Keratinocyte (primary cell): ENCODE measurements around the gene CD63. TPM values are rescaled to one million over a fixed set of nuclear protein-coding genes. Genes with fewer than 3 reads are reported as not detected.
"Not testable (repeated sequence)": the region's sequence is repeated elsewhere in the genome, so short reads cannot be mapped to it uniquely, and the experiment has no call there.

Source experiments
- DNase-seq: peaks from one replicate; pipeline ENCODE4 v3.0.0-alpha.2; 2011; ENCODE audit warnings: low read depth, missing footprints, low spot score
- FAIRE-seq: peaks from 2 replicates; lab custom pipeline; 2011; peaks lifted over from hg19 to GRCh38; lab: Jason Lieb, UNC
- H2AFZ ChIP-seq: 2 replicates; pipeline ENCODE4 v1.6.0; 2012; ENCODE audit warnings: low read length, control low read depth, inconsistent platforms; ENCODE audit not compliant: control insufficient read depth
- H3K27ac ChIP-seq: 2 replicates; pipeline ENCODE4 v1.5.1; 2011; ENCODE audit warnings: low read length; ENCODE audit not compliant: control insufficient read depth, insufficient read depth
- H3K27me3 ChIP-seq: 3 replicates; pipeline ENCODE4 v1.6.0; 2011; ENCODE audit warnings: low read length; ENCODE audit not compliant: control insufficient read depth, insufficient read depth; ENCODE audit errors: extremely low read depth
- H3K36me3 ChIP-seq, 2 experiments: 2 replicates in 1 of 2; 3 replicates in 1 of 2; pipeline ENCODE4 v1.5.1; 2011; ENCODE audit warnings: low read length in 2 of 2, mild to moderate bottlenecking in 1 of 2; ENCODE audit not compliant: control insufficient read depth in 2 of 2, insufficient read depth in 2 of 2; ENCODE audit errors: extremely low read depth in 1 of 2
- H3K4me1 ChIP-seq: 3 replicates; pipeline ENCODE4 v1.5.1; 2011; ENCODE audit warnings: low read length; ENCODE audit not compliant: control insufficient read depth, insufficient read depth; ENCODE audit errors: extremely low read depth
- H3K4me2 ChIP-seq: 3 replicates; pipeline ENCODE4 v1.6.0; 2011; ENCODE audit warnings: low read depth, low read length; ENCODE audit not compliant: control insufficient read depth, insufficient read depth; ENCODE audit errors: extremely low read depth
- H3K4me3 ChIP-seq, 3 experiments: fragments of 200-600 bp in 1 of 3; sonication (generic) in 1 of 3; 2 replicates in 2 of 3; 3 replicates in 1 of 3; pipeline ENCODE4 v1.5.1; 2011 to 2016; ENCODE audit warnings: low read length in 3 of 3, mild to moderate bottlenecking in 3 of 3, control low read depth in 2 of 3, inconsistent platforms in 1 of 3, low read depth in 1 of 3, mixed read lengths in 1 of 3, mixed run types in 1 of 3, moderate library complexity in 1 of 3; ENCODE audit not compliant: control insufficient read depth in 2 of 3, insufficient read depth in 2 of 3; ENCODE audit errors: extremely low read depth in 1 of 3
- H3K79me2 ChIP-seq: 2 replicates; pipeline ENCODE4 v1.6.0; 2012; ENCODE audit warnings: low read length; ENCODE audit not compliant: control insufficient read depth, insufficient read depth
- H3K9ac ChIP-seq: 3 replicates; pipeline ENCODE4 v1.6.0; 2011; ENCODE audit warnings: low read length; ENCODE audit not compliant: control insufficient read depth, insufficient read depth; ENCODE audit errors: extremely low read depth
- H3K9me1 ChIP-seq: 3 replicates; pipeline ENCODE4 v1.6.0; 2011; ENCODE audit warnings: low read length; ENCODE audit not compliant: control insufficient read depth, insufficient read depth; ENCODE audit errors: extremely low read depth
- H3K9me3 ChIP-seq: 2 replicates; pipeline ENCODE4 v1.5.1; 2012; ENCODE audit warnings: low read depth, low read length; ENCODE audit not compliant: control insufficient read depth
- H4K20me1 ChIP-seq: 3 replicates; pipeline ENCODE4 v1.6.0; 2011; ENCODE audit warnings: low read length; ENCODE audit not compliant: control insufficient read depth, insufficient read depth; ENCODE audit errors: extremely low read depth
- EZH2 ChIP-seq: IDR thresholded peaks from one replicate; pipeline ENCODE4 v1.6.1; 2012; ENCODE audit warnings: inconsistent platforms, mild to moderate bottlenecking, low read length, moderate library complexity
- dilution Hi-C: fragments of 300-500 bp; cut with MboI; formaldehyde crosslinking; loops from one replicate; pipeline ENCODE4 v1.7.0; 2020; ENCODE audit warnings: low sequenced_read_pairs; ENCODE audit not compliant: extremely low pct_ligation_motif_present
- polyA plus RNA-seq, 5 experiments: library from polyadenylated mRNA; depleted of rRNA in 3 of 5; stranded (reverse) in 3 of 5; stranded (forward) in 1 of 5; unstranded in 1 of 5; fragments of >200 nt; gene quantifications; 1 replicate in 1 of 5; 2 replicates in 3 of 5; 3 replicates in 1 of 5; pipeline versions ENCODE4 v1.2.1 to v1.2.3, GENCODE V29; 2011 to 2012; ENCODE audit warnings: missing spikeins in 2 of 5, low read depth in 1 of 5, low replicate concordance in 1 of 5
- TF ChIP-seq, protein P1 (sequence below), 3 experiments: IDR thresholded peaks in 1 of 3; conservative IDR thresholded peaks in 1 of 3; optimal IDR thresholded peaks in 1 of 3; 2 replicates in 2 of 3; 3 replicates in 1 of 3; pipeline versions ENCODE3 to v1.5.1; 2011; ENCODE audit warnings: low read length in 3 of 3, mild to moderate bottlenecking in 3 of 3, moderate library complexity in 2 of 3, control low read depth in 1 of 3, inconsistent platforms in 1 of 3; ENCODE audit not compliant: insufficient read depth in 2 of 3; ENCODE audit errors: extremely low read depth in 1 of 3

Gene CD63
- polyA plus RNA-seq, 1 donor (not counting 4 experiments of a cell fraction or from before 2014, with no cell fraction given): 749 TPM

DNA sequence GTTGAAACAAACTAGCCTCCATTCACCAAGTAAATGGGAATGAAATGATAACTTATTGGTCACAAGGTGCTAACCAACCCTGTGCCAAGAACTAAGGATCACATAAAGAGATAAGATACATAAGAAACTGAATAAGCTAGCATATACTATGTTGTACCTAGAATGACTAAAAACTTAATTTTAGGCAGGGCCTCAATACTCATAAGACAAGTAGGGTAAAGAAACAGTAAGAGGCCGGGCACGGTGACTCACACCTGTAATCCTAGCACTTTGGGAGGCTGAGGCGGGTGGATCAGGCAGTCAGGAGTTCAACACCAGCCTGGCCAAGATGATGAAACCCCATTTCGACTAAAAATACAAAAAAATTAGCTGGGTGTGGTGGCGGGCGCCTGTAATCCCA lies 31.9 kb upstream of the CD63 start:
- Histone ChIP-seq H3K9me1 (no peaks in the 10 kb centered on the region), H3K27me3 (no peaks in the 10 kb centered on the region), H3K4me1 (no peaks in the 10 kb centered on the region), H3K4me3 (no peak overlapping the region), H3K9me3 (no peaks in the 10 kb centered on the region), H3K79me2 (peaks cover 3% of the 10 kb centered on the region), H3K9ac (no peak overlapping the region), H4K20me1 (no peaks in the 10 kb centered on the region), H3K36me3 (peaks cover 11 to 17% of the 10 kb centered on the region in 2 experiments), H3K4me2 (no peak overlapping the region), H3K27ac (no peak overlapping the region), H2AFZ (no peak overlapping the region)
- DNase-seq (no peak), FAIRE-seq (no peak)
- TF ChIP-seq EZH2: no peak
- TF ChIP-seq, protein P1, sequence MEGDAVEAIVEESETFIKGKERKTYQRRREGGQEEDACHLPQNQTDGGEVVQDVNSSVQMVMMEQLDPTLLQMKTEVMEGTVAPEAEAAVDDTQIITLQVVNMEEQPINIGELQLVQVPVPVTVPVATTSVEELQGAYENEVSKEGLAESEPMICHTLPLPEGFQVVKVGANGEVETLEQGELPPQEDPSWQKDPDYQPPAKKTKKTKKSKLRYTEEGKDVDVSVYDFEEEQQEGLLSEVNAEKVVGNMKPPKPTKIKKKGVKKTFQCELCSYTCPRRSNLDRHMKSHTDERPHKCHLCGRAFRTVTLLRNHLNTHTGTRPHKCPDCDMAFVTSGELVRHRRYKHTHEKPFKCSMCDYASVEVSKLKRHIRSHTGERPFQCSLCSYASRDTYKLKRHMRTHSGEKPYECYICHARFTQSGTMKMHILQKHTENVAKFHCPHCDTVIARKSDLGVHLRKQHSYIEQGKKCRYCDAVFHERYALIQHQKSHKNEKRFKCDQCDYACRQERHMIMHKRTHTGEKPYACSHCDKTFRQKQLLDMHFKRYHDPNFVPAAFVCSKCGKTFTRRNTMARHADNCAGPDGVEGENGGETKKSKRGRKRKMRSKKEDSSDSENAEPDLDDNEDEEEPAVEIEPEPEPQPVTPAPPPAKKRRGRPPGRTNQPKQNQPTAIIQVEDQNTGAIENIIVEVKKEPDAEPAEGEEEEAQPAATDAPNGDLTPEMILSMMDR (optimal IDR thresholded peaks at IDR 0.05 in 1 of 3, IDR thresholded peaks at IDR 0.05 in 1 of 3, conservative IDR thresholded peaks at IDR 0.05 in 1 of 3; ENCODE audit: extremely low read depth in 1 of 3, insufficient read depth in 2 of 3, low read length in 3 of 3): no peak
- dilution Hi-C loops: no loop called here

DNA sequence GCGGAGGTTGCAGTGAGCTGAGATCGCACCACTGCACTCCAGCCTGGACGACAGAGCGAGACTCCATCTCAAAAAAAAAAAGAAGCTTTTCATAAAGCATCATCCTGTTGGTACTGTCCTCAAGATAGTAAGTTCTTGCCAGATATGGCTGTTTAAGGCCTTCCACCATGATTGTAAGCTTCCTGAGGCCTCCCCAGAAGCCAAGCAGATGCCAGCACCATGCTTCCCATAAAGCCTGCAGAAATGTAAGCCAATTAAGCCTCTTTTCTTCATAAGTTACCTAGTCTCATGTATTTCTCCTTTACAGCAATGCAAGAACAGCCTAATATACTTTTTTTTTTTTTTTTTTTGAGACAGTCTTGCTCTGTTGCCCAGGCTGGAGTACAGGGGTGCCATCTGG lies 29.8 kb upstream of the CD63 start:
- DNase-seq, H3K79me2 ChIP-seq, H4K20me1 ChIP-seq, H3K4me2 ChIP-seq, H3K9ac ChIP-seq, H3K9me1 ChIP-seq, H2AFZ ChIP-seq, FAIRE-seq, dilution Hi-C loops, H3K4me3 ChIP-seq, H3K27me3 ChIP-seq, H3K4me1 ChIP-seq, H3K9me3 ChIP-seq, H3K27ac ChIP-seq: not testable (repeated sequence)
- peaks cover 14 to 23% of the 10 kb centered on the region in 2 experiments for H3K36me3 ChIP-seq

DNA sequence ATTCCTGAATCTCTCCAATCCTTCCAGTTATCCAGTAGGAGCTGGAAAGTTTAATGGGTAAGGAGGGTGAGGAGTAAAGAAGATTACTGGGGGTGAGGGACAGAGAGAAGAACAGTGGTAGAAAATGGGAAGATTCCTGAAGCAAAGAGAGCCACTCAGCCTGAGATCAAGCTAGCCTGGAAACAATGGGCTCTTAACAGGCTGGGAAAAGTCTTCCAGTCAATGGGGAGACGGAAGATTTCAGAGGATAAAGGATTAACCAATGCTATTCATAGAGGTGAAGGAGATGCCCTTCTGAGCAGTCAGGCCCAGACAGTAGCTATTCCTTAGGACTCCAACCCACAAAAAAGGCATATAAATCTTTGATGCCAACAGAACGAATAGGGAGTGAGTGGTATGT lies 28.9 kb upstream of the CD63 start:
- no peaks in the 10 kb centered on the region for H3K9me1 ChIP-seq
- dilution Hi-C loops: no loop called here
- no peaks in the 10 kb centered on the region for H4K20me1 ChIP-seq
- H3K4me3 ChIP-seq: no peak overlapping the region
- no peak overlapping the region for H3K9ac ChIP-seq
- H3K4me1 ChIP-seq: no peaks in the 10 kb centered on the region
- no peak overlapping the region for H2AFZ ChIP-seq
- TF ChIP-seq, protein P1 (optimal IDR thresholded peaks at IDR 0.05 in 1 of 3, IDR thresholded peaks at IDR 0.05 in 1 of 3, conservative IDR thresholded peaks at IDR 0.05 in 1 of 3; ENCODE audit: extremely low read depth in 1 of 3, insufficient read depth in 2 of 3, low read length in 3 of 3): no peak
- TF ChIP-seq EZH2: no peak
- no peaks in the 10 kb centered on the region for H3K79me2 ChIP-seq
- DNase-seq (no peak), FAIRE-seq (no peak)
- peaks cover 18 to 24% of the 10 kb centered on the region in 2 experiments for H3K36me3 ChIP-seq
- H3K27me3 ChIP-seq: no peaks in the 10 kb centered on the region
- no peaks in the 10 kb centered on the region for H3K9me3 ChIP-seq
- H3K4me2 ChIP-seq: no peak overlapping the region
- H3K27ac ChIP-seq: no peak overlapping the region
